GM18526 (cell line): ENCODE measurements around the gene BPIFB6.

ENCODE experiments used
- POLR2A ChIP-seq: IDR thresholded peaks from 3 replicates; pipeline ENCODE4 v1.6.1; 2011; ENCODE audit not compliant: insufficient read length; ENCODE audit errors: extremely low read depth

Gene BPIFB6

GRCh38 chr20:33020278-33021161 lies 10.9 kb upstream of the BPIFB6 start:
- no peak for TF ChIP-seq POLR2A

GRCh38 chr20:33021879-33022278 lies 9.6 kb upstream of the BPIFB6 start:
- TF ChIP-seq POLR2A: no peak

GRCh38 chr20:33022289-33022688 lies 9.2 kb upstream of the BPIFB6 start:
- no peak for TF ChIP-seq POLR2A

- TF ChIP-seq POLR2A: no peak
Measured at GRCh38 chr20:33022694-33023438, 8.6 kb upstream of the BPIFB6 start.

GRCh38 chr20:33023439-33024242 lies 7.8 kb upstream of the BPIFB6 start:
- no peak for TF ChIP-seq POLR2A

GRCh38 chr20:33024243-33024560 lies 7.2 kb upstream of the BPIFB6 start:
- no peak for TF ChIP-seq POLR2A

GRCh38 chr20:33024609-33025317 lies 6.7 kb upstream of the BPIFB6 start:
- no peak for TF ChIP-seq POLR2A

- TF ChIP-seq POLR2A: no peak
Measured at GRCh38 chr20:33025318-33025876, 6.1 kb upstream of the BPIFB6 start.

GRCh38 chr20:33026072-33026778 lies 5.2 kb upstream of the BPIFB6 start:
- TF ChIP-seq POLR2A: no peak

GRCh38 chr20:33026779-33027759 lies 4.4 kb upstream of the BPIFB6 start:
- no peak for TF ChIP-seq POLR2A

- TF ChIP-seq POLR2A: no peak
Measured at GRCh38 chr20:33027769-33028751, 3.4 kb upstream of the BPIFB6 start.

GRCh38 chr20:33028875-33029274 lies 2.6 kb upstream of the BPIFB6 start:
- TF ChIP-seq POLR2A: no peak
